SK-N-SH (cell line): ENCODE results near the gene ADAMTS20.

ENCODE experiments used
- EP300 ChIP-seq, 2 experiments: IDR thresholded peaks; 2 replicates each; pipeline versions ENCODE4 v1.4.0 to v1.6.1; 2012; ENCODE audit warnings: borderline replicate concordance in 1 of 2, low read depth in 1 of 2, low read length in 1 of 2
- EZH2phosphoT487 ChIP-seq: fragments of 200-600 bp; sonication (generic); IDR thresholded peaks from 2 replicates; pipeline ENCODE4 v1.6.1; 2017; ENCODE audit warnings: low read depth, mixed run types, mild to moderate bottlenecking, antibody characterized with exemption, moderate library complexity, borderline replicate concordance
- JUND ChIP-seq: IDR thresholded peaks from 2 replicates; pipeline ENCODE4 v1.4.0; 2012
- POLR2AphosphoS5 ChIP-seq: IDR thresholded peaks from 2 replicates; pipeline ENCODE4 v1.6.1; 2012; ENCODE audit warnings: low read depth, low read length
- RXRA ChIP-seq: IDR thresholded peaks from 2 replicates; pipeline ENCODE4 v1.4.0; 2012; ENCODE audit warnings: low read depth, mild to moderate bottlenecking, borderline replicate concordance
- SIN3A ChIP-seq: IDR thresholded peaks from 2 replicates; pipeline ENCODE4 v1.6.1; 2012; ENCODE audit warnings: low read depth, mild to moderate bottlenecking, low read length, moderate library complexity, borderline replicate concordance
- SMC3 ChIP-seq: IDR thresholded peaks from 2 replicates; pipeline ENCODE4 v1.6.1; 2012; ENCODE audit warnings: low read depth, low read length, improper control_type of control experiment
- TF ChIP-seq, protein P1 (sequence below): fragments of 200-600 bp; sonication (generic); IDR thresholded peaks from 2 replicates; pipeline ENCODE4 v1.6.1; 2017; ENCODE audit warnings: antibody characterized with exemption, mild to moderate bottlenecking, moderate library complexity
- TF ChIP-seq, protein P2 (sequence below): IDR thresholded peaks from 2 replicates; pipeline ENCODE4; 2012
- TF ChIP-seq, protein P3 (sequence below): IDR thresholded peaks from 2 replicates; pipeline ENCODE4 v1.4.0; 2012; ENCODE audit warnings: low read depth, borderline replicate concordance

DNA sequence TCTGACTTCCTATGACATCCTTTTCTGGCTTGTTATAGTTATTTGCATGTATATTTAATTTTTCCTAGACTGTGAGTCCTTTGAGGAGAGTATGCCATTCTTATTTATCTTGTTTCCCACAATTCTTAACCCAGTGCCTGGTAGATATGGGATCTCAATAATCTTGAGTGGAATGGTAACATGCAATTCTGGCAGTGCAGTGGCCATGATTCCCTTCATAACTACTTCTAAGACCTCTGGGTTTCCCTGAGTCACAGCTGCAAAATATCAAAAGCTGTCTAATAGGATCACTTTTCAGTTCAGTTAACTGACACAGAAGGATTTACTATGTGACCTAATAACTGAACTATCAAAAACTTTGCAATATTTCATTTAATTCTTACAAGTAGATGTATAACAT is 135.0 kb downstream of the ADAMTS20 start:
- TF ChIP-seq, protein P1, sequence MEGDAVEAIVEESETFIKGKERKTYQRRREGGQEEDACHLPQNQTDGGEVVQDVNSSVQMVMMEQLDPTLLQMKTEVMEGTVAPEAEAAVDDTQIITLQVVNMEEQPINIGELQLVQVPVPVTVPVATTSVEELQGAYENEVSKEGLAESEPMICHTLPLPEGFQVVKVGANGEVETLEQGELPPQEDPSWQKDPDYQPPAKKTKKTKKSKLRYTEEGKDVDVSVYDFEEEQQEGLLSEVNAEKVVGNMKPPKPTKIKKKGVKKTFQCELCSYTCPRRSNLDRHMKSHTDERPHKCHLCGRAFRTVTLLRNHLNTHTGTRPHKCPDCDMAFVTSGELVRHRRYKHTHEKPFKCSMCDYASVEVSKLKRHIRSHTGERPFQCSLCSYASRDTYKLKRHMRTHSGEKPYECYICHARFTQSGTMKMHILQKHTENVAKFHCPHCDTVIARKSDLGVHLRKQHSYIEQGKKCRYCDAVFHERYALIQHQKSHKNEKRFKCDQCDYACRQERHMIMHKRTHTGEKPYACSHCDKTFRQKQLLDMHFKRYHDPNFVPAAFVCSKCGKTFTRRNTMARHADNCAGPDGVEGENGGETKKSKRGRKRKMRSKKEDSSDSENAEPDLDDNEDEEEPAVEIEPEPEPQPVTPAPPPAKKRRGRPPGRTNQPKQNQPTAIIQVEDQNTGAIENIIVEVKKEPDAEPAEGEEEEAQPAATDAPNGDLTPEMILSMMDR, result no peak
- TF ChIP-seq RXRA, result no peak
- TF ChIP-seq, protein P2, sequence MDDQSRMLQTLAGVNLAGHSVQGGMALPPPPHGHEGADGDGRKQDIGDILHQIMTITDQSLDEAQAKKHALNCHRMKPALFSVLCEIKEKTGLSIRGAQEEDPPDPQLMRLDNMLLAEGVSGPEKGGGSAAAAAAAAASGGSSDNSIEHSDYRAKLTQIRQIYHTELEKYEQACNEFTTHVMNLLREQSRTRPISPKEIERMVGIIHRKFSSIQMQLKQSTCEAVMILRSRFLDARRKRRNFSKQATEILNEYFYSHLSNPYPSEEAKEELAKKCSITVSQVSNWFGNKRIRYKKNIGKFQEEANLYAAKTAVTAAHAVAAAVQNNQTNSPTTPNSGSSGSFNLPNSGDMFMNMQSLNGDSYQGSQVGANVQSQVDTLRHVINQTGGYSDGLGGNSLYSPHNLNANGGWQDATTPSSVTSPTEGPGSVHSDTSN, result no peak
- no peak for TF ChIP-seq EP300 (IDR thresholded peaks at IDR 0.05; ENCODE audit: borderline replicate concordance in 1 of 2, low read depth in 1 of 2, low read length in 1 of 2)
- no peak for TF ChIP-seq JUND
- TF ChIP-seq EZH2phosphoT487, result no peak
- TF ChIP-seq SMC3, result no peak
- no peak for TF ChIP-seq SIN3A
- no peak for TF ChIP-seq POLR2AphosphoS5
- TF ChIP-seq, protein P3, sequence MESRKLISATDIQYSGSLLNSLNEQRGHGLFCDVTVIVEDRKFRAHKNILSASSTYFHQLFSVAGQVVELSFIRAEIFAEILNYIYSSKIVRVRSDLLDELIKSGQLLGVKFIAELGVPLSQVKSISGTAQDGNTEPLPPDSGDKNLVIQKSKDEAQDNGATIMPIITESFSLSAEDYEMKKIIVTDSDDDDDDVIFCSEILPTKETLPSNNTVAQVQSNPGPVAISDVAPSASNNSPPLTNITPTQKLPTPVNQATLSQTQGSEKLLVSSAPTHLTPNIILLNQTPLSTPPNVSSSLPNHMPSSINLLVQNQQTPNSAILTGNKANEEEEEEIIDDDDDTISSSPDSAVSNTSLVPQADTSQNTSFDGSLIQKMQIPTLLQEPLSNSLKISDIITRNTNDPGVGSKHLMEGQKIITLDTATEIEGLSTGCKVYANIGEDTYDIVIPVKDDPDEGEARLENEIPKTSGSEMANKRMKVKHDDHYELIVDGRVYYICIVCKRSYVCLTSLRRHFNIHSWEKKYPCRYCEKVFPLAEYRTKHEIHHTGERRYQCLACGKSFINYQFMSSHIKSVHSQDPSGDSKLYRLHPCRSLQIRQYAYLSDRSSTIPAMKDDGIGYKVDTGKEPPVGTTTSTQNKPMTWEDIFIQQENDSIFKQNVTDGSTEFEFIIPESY, result no peak
